Prostate gland (tissue), 2 donors: ENCODE measurements around the gene RSPO1. TPM values are rescaled to one million over a fixed set of nuclear protein-coding genes. Genes with fewer than 3 reads are reported as not detected.
"Not testable (repeated sequence)": the region's sequence is repeated elsewhere in the genome, so short reads cannot be mapped to it uniquely, and the experiment has no call there.

Experiments used
- DNase-seq: peaks from one replicate; pipeline ENCODE4 v3.0.0-alpha.2; 2019; ENCODE audit warnings: low spot score
- H3K27ac ChIP-seq, 2 donors: fragments of 200-600 bp; sonication (generic); 2 replicates each; pipeline ENCODE4 v1.5.1; 2017 to 2019
- H3K27me3 ChIP-seq: fragments of 200-600 bp; sonication (generic); replicated peaks from 2 replicates; pipeline ENCODE4 v1.5.1; 2019; ENCODE audit not compliant: insufficient read depth
- H3K36me3 ChIP-seq, 2 donors: fragments of 200-600 bp; sonication (generic); 1 replicate in 1 of 2; 2 replicates in 1 of 2; pipeline versions ENCODE4 v1.5.1 to v1.8.1; 2017 to 2019
- H3K4me1 ChIP-seq: fragments of 200-600 bp; sonication (generic); replicated peaks from 2 replicates; pipeline ENCODE4 v1.5.1; 2019
- H3K4me3 ChIP-seq, 2 donors: fragments of 200-600 bp; sonication (generic); 2 replicates each; pipeline ENCODE4 v1.5.1; 2017 to 2019
- H3K9me3 ChIP-seq: fragments of 200-600 bp; sonication (generic); 2 replicates; pipeline ENCODE4 v1.5.1; 2017
- CTCF ChIP-seq, 4 experiments: fragments of 200-600 bp in 2 of 4; fragments of 450-650 bp in 2 of 4; sonication (generic) in 2 of 4; IDR thresholded peaks; 1 replicate in 3 of 4; 2 replicates in 1 of 4; pipeline ENCODE4 v1.5.1; 2016 to 2019; ENCODE audit warnings: antibody characterized with exemption in 4 of 4, mild to moderate bottlenecking in 2 of 4, moderate library complexity in 2 of 4
- POLR2A ChIP-seq: fragments of 450-650 bp; IDR thresholded peaks from one replicate; pipeline ENCODE4 v1.6.1; 2016; ENCODE audit warnings: antibody characterized with exemption, mild to moderate bottlenecking
- POLR2AphosphoS5 ChIP-seq: sonication (generic); formaldehyde crosslinking; IDR thresholded peaks from one replicate; pipeline ENCODE4 v1.6.1; 2017; ENCODE audit warnings: antibody characterized with exemption
- WGBS: methylation state at CpG from one replicate; pipeline ENCODE4 v1.1.5; 2018; 5-methylcytosine and 5-hydroxymethylcytosine counted together
- intact Hi-C: fragments of 100-400 bp; cut with DNase I; formaldehyde crosslinking; loops from one replicate; pipeline ENCODE4 v1.14.2; 2022
- total RNA-seq, 2 donors: library from RNA; depleted of rRNA; stranded (reverse); fragments of >200 nt; gene quantifications; one replicate each; pipeline ENCODE4 v1.1.0, GENCODE V29; 2016

Gene RSPO1
- total RNA-seq, 2 donors from 2014 or later, result 1.6 TPM

DNA sequence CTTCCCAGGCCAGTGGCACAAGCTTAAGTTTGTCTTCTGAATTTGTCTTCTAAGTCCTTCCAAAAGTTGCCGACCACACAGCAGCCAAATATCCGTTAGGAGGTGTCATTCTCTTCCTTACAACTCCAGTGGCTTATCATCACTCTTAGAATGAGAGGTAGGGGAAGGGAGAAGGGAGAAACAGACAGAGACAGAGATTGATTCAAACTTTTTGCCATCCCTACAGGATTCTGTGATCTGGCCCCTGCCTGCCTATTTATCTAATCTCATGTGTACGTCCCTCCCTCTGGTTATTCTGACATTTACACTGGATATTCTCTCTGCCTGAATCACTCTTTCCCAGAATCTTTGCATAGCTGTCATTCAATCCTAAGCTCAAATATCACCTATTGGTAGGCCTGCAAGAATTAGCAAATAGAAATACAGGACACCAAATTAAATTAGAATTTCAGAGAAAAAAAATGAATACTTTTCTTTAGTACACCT, 38.5 kb downstream of the RSPO1 start:
- Histone ChIP-seq H3K36me3 (no peaks in the 10 kb centered on the region), H3K27me3 (no peaks in the 10 kb centered on the region), H3K4me1 (peaks cover 10% of the 10 kb centered on the region), H3K27ac (peak overlapping the region; percentile 56 to 64), H3K9me3 (no peaks in the 10 kb centered on the region), H3K4me3 (peak overlapping the region; percentile 70 to 72)
- WGBS, result 2% methylated on average over 3 of the region's 3 CpGs
- TF ChIP-seq POLR2AphosphoS5 (no peak), CTCF (IDR thresholded peaks at IDR 0.05) (no peak), POLR2A (no peak)
- DNase-seq, result no peak
- intact Hi-C loops, result loop anchor here (10.0 kb wide), 1 partner anchor 209 kb away; the partner anchor contains the start of genes C1orf122 and YRDC

DNA sequence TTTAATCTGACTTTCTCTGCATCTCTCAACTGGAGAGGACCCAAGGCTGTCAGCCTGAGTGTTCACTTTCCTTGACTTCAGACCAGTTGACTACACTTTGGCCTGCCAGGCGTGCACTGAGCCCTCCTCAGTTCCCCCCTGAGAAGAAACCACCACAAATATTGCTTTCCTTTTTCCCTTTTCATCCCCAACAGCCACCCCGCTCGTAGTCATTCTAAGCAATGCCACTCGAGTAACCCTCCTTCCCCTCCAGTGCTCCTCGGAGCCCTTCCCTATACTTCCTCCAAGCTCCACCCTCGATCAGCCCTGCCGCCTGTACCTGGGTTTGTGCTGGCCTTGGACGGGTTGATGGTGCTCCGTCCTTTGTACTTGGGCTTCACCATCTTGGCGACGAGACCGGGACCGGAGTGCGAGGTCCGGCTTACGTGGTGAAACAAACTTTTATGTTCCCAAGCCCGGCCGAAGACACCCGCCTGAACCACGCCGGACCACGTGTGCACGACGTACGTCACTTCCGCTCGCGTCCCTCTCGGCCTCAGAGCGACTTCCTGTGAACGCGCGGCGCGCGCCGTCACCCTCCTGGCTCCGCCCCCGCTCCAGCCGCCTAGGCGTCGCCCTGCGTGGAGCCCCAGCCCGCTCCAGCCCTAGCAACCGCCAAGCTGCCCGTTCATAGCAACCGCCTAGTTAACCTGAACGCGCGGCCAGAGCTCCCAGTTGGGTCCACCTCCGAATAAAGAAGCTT, 39.1 kb downstream of the RSPO1 start, which contains the start of gene GNL2:
TSS of gene GNL2 (minus strand) at position 498 of the 742 bp plus-strand sequence. CDS start at position 383, 115 bp downstream.
- intact Hi-C loops, result loop anchor here (10.0 kb wide), 1 partner anchor 209 kb away; the partner anchor contains the start of genes C1orf122 and YRDC
- Histone ChIP-seq H3K4me1 (peaks cover 10% of the 10 kb centered on the region), H3K27me3 (no peaks in the 10 kb centered on the region), H3K27ac (peak within 1 kb of the TSS; percentile 56 to 64), H3K36me3 (no peaks in the 10 kb centered on the region), H3K4me3 (peak within 1 kb of the TSS; percentile 70 to 72), H3K9me3 (no peaks in the 10 kb centered on the region)
- WGBS, result under 1% methylated on average over 50 of the region's 51 CpGs
- peak; percentile 96 for DNase-seq
- TF ChIP-seq POLR2AphosphoS5 (peak; percentile 95), POLR2A (peak; percentile 51), CTCF (IDR thresholded peaks at IDR 0.05) (peak in 1 of 4 experiments; percentile 4)

- Histone ChIP-seq H3K9me3 (no peaks in the 10 kb centered on the region), H3K36me3 (no peaks in the 10 kb centered on the region), H3K4me1 (peaks cover 10% of the 10 kb centered on the region), H3K27me3 (no peaks in the 10 kb centered on the region), H3K27ac (no peak overlapping the region), H3K4me3 (no peak overlapping the region)
- no peak for DNase-seq
- WGBS, result 97% methylated on average over 6 of the region's 6 CpGs
- TF ChIP-seq POLR2AphosphoS5 (no peak), POLR2A (no peak)
- intact Hi-C loops, result loop anchor here (10.0 kb wide), 1 partner anchor 211 kb away; the partner anchor contains the start of genes C1orf122 and YRDC
Measured at GRCh38 chr1:37593726-37594125, 41.0 kb downstream of the RSPO1 start.

- no peaks in the 10 kb centered on the region for H3K36me3 ChIP-seq
- WGBS, result 70% methylated on average over 2 of the region's 2 CpGs
Measured at GRCh38 chr1:37588939-37589338, 45.8 kb downstream of the RSPO1 start.

GRCh38 chr1:37584544-37584943, 50.1 kb downstream of the RSPO1 start:
- not testable (repeated sequence) for H3K36me3 ChIP-seq

More at GRCh38 chr1:37588939-37589338, 45.8 kb downstream of the RSPO1 start:
- intact Hi-C loops, result no loop called here
- H3K4me3 ChIP-seq, result no peak overlapping the region
- no peak overlapping the region for H3K27ac ChIP-seq
- no peak for DNase-seq
- no peaks in the 10 kb centered on the region for H3K9me3 ChIP-seq
- H3K27me3 ChIP-seq, result no peaks in the 10 kb centered on the region
- TF ChIP-seq CTCF (IDR thresholded peaks at IDR 0.05), result no peak
- TF ChIP-seq POLR2AphosphoS5, result no peak
- no peak for TF ChIP-seq POLR2A
- H3K4me1 ChIP-seq, result no peaks in the 10 kb centered on the region

More at GRCh38 chr1:37584544-37584943, 50.1 kb downstream of the RSPO1 start:
- H3K4me3 ChIP-seq, DNase-seq, H3K9me3 ChIP-seq, H3K27me3 ChIP-seq, H3K27ac ChIP-seq, intact Hi-C loops, H3K4me1 ChIP-seq: not testable (repeated sequence)
- WGBS, result 92% methylated on average over 4 of the region's 4 CpGs
